ENCODE measurements around the gene CDKN2D.

Gene CDKN2D

GRCh38 chr19:10603873-10604459 is 35.2 kb upstream of the CDKN2D start:
- no peak overlapping the region for H3K4me3 ChIP-seq (ENCODE audit: low read length)
- TF ChIP-seq, protein P1, sequence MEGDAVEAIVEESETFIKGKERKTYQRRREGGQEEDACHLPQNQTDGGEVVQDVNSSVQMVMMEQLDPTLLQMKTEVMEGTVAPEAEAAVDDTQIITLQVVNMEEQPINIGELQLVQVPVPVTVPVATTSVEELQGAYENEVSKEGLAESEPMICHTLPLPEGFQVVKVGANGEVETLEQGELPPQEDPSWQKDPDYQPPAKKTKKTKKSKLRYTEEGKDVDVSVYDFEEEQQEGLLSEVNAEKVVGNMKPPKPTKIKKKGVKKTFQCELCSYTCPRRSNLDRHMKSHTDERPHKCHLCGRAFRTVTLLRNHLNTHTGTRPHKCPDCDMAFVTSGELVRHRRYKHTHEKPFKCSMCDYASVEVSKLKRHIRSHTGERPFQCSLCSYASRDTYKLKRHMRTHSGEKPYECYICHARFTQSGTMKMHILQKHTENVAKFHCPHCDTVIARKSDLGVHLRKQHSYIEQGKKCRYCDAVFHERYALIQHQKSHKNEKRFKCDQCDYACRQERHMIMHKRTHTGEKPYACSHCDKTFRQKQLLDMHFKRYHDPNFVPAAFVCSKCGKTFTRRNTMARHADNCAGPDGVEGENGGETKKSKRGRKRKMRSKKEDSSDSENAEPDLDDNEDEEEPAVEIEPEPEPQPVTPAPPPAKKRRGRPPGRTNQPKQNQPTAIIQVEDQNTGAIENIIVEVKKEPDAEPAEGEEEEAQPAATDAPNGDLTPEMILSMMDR (conservative IDR thresholded peaks at IDR 0.05; ENCODE audit: low read depth, low read length): no peak
- DNase-seq (ENCODE audit: low read depth): no peak

DNA sequence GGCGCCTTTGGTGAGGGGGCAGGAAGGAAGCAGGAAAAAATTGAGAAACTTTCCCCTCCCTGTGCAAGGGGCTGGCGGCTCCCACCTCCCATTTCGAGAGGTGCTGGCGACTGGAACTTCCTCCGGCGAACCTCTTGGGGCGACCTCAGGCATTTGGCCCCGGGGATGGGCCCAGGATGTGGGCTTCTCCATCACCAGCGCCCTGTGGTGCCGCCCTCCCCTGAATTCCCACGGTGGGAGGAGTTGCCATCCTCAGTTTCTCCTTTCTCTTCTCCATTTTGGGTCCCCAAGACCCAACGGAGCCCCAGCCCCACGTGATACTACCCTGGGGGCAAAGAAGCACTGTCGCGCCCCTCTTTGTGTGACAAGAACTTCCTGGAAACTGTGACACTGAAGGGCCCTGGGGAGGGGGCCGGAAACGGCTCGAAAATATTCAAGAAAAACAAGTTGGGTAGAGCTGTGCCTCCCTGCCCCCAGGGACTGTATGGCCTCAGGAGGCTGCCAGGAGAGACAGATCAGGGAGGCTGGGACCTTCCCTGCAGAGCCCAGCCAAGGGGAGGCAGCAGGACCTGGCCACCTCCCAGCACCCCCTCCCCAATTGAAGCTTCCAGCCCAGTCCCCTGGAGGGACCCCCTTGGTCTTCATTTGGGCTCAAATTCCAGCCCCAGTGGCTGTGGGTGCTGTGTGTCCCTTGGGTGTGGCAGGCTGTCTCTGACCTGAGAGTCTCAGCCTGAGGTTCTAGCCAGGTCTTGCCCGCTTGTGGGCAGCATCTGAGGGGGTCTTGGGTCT is 34.5 kb upstream of the CDKN2D start:
- DNase-seq (ENCODE audit: low read depth): no peak
- peak overlapping the region; percentile 85 for H3K4me3 ChIP-seq (ENCODE audit: low read length)
- TF ChIP-seq, protein P1 (conservative IDR thresholded peaks at IDR 0.05; ENCODE audit: low read depth, low read length): no peak

- peak overlapping the region; percentile 85 for H3K4me3 ChIP-seq (ENCODE audit: low read length)
- DNase-seq (ENCODE audit: low read depth): no peak
- TF ChIP-seq, protein P1 (conservative IDR thresholded peaks at IDR 0.05; ENCODE audit: low read depth, low read length): no peak
Measured at GRCh38 chr19:10602330-10603083, 33.7 kb upstream of the CDKN2D start.

GRCh38 chr19:10601999-10602329 is 33.2 kb upstream of the CDKN2D start:
- TF ChIP-seq, protein P1 (conservative IDR thresholded peaks at IDR 0.05; ENCODE audit: low read depth, low read length): no peak
- peak overlapping the region; percentile 24 for H3K4me3 ChIP-seq (ENCODE audit: low read length)
- DNase-seq (ENCODE audit: low read depth): no peak

- no peak for DNase-seq (ENCODE audit: low read depth)
- H3K4me3 ChIP-seq (ENCODE audit: low read length): no peak overlapping the region
- TF ChIP-seq, protein P1 (conservative IDR thresholded peaks at IDR 0.05; ENCODE audit: low read depth, low read length): no peak
Measured at GRCh38 chr19:10600149-10600548, 31.4 kb upstream of the CDKN2D start.

GRCh38 chr19:10593820-10594637 is 25.2 kb upstream of the CDKN2D start:
- no peak overlapping the region for H3K4me3 ChIP-seq (ENCODE audit: low read length)
- TF ChIP-seq, protein P1 (conservative IDR thresholded peaks at IDR 0.05; ENCODE audit: low read depth, low read length): no peak
- no peak for DNase-seq (ENCODE audit: low read depth)

Measured in retinal pigment epithelial cell (primary cell).